Hepatocyte (in vitro differentiated cells): ENCODE data around the gene NSMCE1. TPM values are rescaled to one million over a fixed set of nuclear protein-coding genes. Genes with fewer than 3 reads are reported as not detected.

Experiments
- DNase-seq: peaks from one replicate; pipeline ENCODE4 v3.0.0-alpha.2; 2016; ENCODE audit warnings: low spot score
- H2AFZ ChIP-seq: fragments of 200-600 bp; sonication (generic); 2 replicates; pipeline ENCODE4 v1.6.0; 2016; ENCODE audit warnings: antibody characterized with exemption, mild to moderate bottlenecking
- H3K27ac ChIP-seq: fragments of 200-600 bp; sonication (generic); 2 replicates; pipeline ENCODE4 v1.5.1; 2016; ENCODE audit warnings: mild to moderate bottlenecking
- H3K27me3 ChIP-seq: fragments of 200-600 bp; sonication (generic); 2 replicates; pipeline ENCODE4 v1.6.1; 2016
- H3K36me3 ChIP-seq: fragments of 200-600 bp; sonication (generic); replicated peaks from 2 replicates; pipeline ENCODE4 v1.5.1; 2016; ENCODE audit warnings: low read depth; ENCODE audit not compliant: insufficient read depth
- H3K4me1 ChIP-seq: fragments of 200-600 bp; sonication (generic); 2 replicates; pipeline ENCODE4 v1.5.1; 2016; ENCODE audit warnings: mild to moderate bottlenecking, moderate library complexity; ENCODE audit not compliant: insufficient read depth
- H3K4me2 ChIP-seq: fragments of 200-600 bp; sonication (generic); 2 replicates; pipeline ENCODE4 v1.6.0; 2016
- H3K4me3 ChIP-seq: fragments of 200-600 bp; sonication (generic); 2 replicates; pipeline ENCODE4 v1.5.1; 2016; ENCODE audit warnings: mild to moderate bottlenecking
- H3K79me2 ChIP-seq: fragments of 200-600 bp; sonication (generic); 2 replicates; pipeline ENCODE4 v1.6.0; 2017; ENCODE audit warnings: mild to moderate bottlenecking
- H3K9me2 ChIP-seq: fragments of 200-600 bp; sonication (generic); replicated peaks from 2 replicates; pipeline ENCODE4 v1.6.0; 2017; ENCODE audit warnings: mild to moderate bottlenecking; ENCODE audit not compliant: insufficient read depth
- H3K9me3 ChIP-seq: fragments of 200-600 bp; sonication (generic); 2 replicates; pipeline ENCODE4 v1.5.1; 2016; ENCODE audit warnings: low read depth, mild to moderate bottlenecking
- H4K20me1 ChIP-seq: fragments of 200-600 bp; sonication (generic); 2 replicates; pipeline ENCODE4 v1.6.0; 2016; ENCODE audit warnings: mild to moderate bottlenecking; ENCODE audit not compliant: insufficient read depth, poor library complexity, severe bottlenecking
- CTCF ChIP-seq: fragments of 200-600 bp; sonication (generic); IDR thresholded peaks from 2 replicates; pipeline ENCODE4 v1.5.1; 2016; ENCODE audit warnings: antibody characterized with exemption, mild to moderate bottlenecking; ENCODE audit not compliant: poor library complexity
- EZH2 ChIP-seq: fragments of 200-600 bp; sonication (generic); IDR thresholded peaks from 2 replicates; pipeline ENCODE4 v1.6.1; 2016; ENCODE audit warnings: antibody characterized with exemption, mild to moderate bottlenecking, borderline replicate concordance
- EZH2phosphoT487 ChIP-seq: fragments of 200-600 bp; sonication (generic); IDR thresholded peaks from one replicate; pipeline ENCODE4 v1.6.1; 2018; ENCODE audit warnings: antibody characterized with exemption, mild to moderate bottlenecking, low read depth, moderate library complexity; ENCODE audit not compliant: unreplicated experiment, severe bottlenecking
- WGBS: methylation state at CpG from one replicate; pipeline ENCODE4 v1.1.6; 2016; ENCODE audit warnings: low lambda C conversion rate; ENCODE audit errors: missing lambda C conversion rate; 5-methylcytosine and 5-hydroxymethylcytosine counted together
- polyA plus RNA-seq: library from polyadenylated mRNA; unstranded; fragments of >200 nt; fragmentation: Nextera tagmentation; extraction: Ambion mirVana; gene quantifications from 2 replicates; pipeline ENCODE4 v1.2.1, GENCODE V29; 2016
- total RNA-seq: library from RNA; depleted of rRNA; stranded (reverse); fragments of >200 nt; gene quantifications from 2 replicates; pipeline ENCODE4 v1.2.3, GENCODE V29; 2014

NSMCE1 gene
- total and polyA plus RNA-seq, 2 experiments from 2014 or later: 35.0 to 58.2 TPM

- Histone ChIP-seq H3K4me3 (no peak overlapping the region), H3K27me3 (no peaks in the 10 kb centered on the region), H2AFZ (no peak overlapping the region), H3K9me2 (no peaks in the 10 kb centered on the region), H3K4me2 (no peak overlapping the region), H3K27ac (no peak overlapping the region), H4K20me1 (no peaks in the 10 kb centered on the region), H3K4me1 (no peaks in the 10 kb centered on the region), H3K79me2 (no peaks in the 10 kb centered on the region), H3K9me3 (no peaks in the 10 kb centered on the region), H3K36me3 (no peaks in the 10 kb centered on the region)
- no peak for TF ChIP-seq EZH2phosphoT487
- WGBS: over 99% methylated on average over 7 of the region's 9 CpGs
- no peak for DNase-seq
Measured at GRCh38 chr16:27305839-27306442, 37.4 kb upstream of the NSMCE1 start.

- H3K4me1 ChIP-seq: no peaks in the 10 kb centered on the region
- no peaks in the 10 kb centered on the region for H3K9me2 ChIP-seq
- 79% methylated on average over 5 of the region's 5 CpGs for WGBS
- TF ChIP-seq EZH2: no peak
- TF ChIP-seq EZH2phosphoT487: no peak
- no peak for TF ChIP-seq CTCF
- no peak for DNase-seq
- no peaks in the 10 kb centered on the region for H3K27me3 ChIP-seq
- no peaks in the 10 kb centered on the region for H3K36me3 ChIP-seq
- no peak overlapping the region for H3K4me2 ChIP-seq
- no peaks in the 10 kb centered on the region for H3K79me2 ChIP-seq
- H3K27ac ChIP-seq: no peak overlapping the region
- no peaks in the 10 kb centered on the region for H4K20me1 ChIP-seq
- H2AFZ ChIP-seq: no peak overlapping the region
- H3K4me3 ChIP-seq: no peak overlapping the region
- no peaks in the 10 kb centered on the region for H3K9me3 ChIP-seq
Measured at GRCh38 chr16:27304881-27305745, 36.5 kb upstream of the NSMCE1 start.

GRCh38 chr16:27304102-27304501 lies 35.5 kb upstream of the NSMCE1 start:
- no peak overlapping the region for H3K27ac ChIP-seq
- no peaks in the 10 kb centered on the region for H3K9me3 ChIP-seq
- no peaks in the 10 kb centered on the region for H3K79me2 ChIP-seq
- H2AFZ ChIP-seq: no peak overlapping the region
- no peak for DNase-seq
- no peaks in the 10 kb centered on the region for H3K9me2 ChIP-seq
- TF ChIP-seq EZH2 (no peak), CTCF (no peak), EZH2phosphoT487 (no peak)
- H4K20me1 ChIP-seq: no peaks in the 10 kb centered on the region
- no peaks in the 10 kb centered on the region for H3K4me1 ChIP-seq
- no peak overlapping the region for H3K4me3 ChIP-seq
- H3K36me3 ChIP-seq: no peaks in the 10 kb centered on the region
- no peak overlapping the region for H3K4me2 ChIP-seq
- WGBS: 90% methylated on average over 2 of the region's 2 CpGs
- no peaks in the 10 kb centered on the region for H3K27me3 ChIP-seq
